HG03521 (cell line): ENCODE results near the gene OBSCN.
"Not testable (repeated sequence)": the region's sequence is repeated elsewhere in the genome, so short reads cannot be mapped to it uniquely, and the experiment has no call there.

Experiments used
- ATAC-seq: cut with Tn5 transposase; IDR thresholded peaks from one replicate; pipeline ENCODE4 v1.9.1; 2021; ENCODE audit warnings: mild to moderate bottlenecking, moderate library complexity; ENCODE audit not compliant: unreplicated experiment

OBSCN gene

DNA sequence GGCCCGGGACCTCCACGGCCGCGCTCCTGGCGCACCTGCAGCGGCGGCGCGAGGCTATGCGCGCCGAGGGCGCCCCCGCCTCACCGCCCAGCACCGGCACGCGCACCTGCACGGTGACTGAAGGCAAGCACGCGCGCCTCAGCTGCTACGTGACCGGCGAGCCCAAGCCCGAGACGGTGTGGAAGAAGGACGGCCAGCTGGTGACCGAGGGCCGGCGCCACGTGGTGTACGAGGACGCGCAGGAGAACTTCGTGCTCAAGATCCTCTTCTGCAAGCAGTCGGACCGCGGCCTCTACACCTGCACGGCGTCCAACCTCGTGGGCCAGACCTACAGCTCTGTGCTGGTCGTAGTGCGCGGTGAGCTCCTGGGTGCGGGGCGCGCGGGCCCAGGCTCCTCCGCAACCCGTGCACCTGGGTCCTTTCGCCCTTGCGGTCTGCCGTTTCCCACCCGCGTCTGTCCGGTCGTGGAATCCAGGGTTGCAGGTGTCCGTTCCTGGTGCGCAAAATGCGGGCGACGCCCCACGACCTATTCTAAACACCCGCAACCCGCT lies 4.6 kb downstream of the OBSCN start:
- ATAC-seq = no peak

DNA sequence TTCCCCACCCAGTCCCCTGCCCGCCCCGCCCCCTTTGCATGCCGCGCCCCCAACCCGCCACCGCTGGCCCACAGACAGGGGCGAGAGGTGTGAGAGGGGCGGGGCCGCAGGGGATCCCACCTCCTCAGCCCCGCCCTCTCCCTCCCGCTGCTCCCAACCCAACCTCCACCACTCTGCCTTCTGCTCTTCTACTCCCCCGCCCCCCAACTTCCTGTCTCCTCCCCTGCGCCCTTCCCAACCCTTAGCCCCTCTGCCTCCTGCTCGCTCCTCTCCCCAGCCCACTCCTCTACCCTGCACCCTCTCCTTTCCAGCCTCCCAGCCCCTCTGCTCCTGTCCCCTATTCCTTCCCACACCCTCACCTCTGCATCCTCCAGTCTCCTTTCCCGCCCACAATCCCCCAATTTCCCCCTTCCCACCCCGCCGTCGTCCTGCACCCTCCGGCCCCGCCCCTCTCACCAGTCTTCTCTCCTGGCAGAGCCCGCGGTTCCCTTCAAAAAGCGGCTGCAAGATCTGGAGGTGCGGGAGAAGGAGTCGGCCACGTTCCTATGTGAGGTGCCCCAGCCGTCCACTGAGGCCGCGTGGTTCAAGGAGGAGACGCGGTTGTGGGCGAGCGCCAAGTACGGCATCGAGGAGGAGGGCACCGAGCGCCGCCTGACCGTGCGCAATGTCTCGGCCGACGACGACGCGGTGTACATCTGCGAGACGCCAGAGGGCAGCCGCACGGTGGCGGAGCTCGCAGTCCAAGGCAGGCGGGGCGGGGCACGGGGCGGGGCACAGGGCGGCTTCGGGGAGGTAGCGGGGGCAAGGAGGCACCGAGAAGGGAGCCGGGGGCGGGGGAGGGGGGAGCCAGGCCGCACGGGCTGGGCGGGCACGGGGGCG lies 5.4 kb downstream of the OBSCN start:
- peak; percentile 88 for ATAC-seq

DNA sequence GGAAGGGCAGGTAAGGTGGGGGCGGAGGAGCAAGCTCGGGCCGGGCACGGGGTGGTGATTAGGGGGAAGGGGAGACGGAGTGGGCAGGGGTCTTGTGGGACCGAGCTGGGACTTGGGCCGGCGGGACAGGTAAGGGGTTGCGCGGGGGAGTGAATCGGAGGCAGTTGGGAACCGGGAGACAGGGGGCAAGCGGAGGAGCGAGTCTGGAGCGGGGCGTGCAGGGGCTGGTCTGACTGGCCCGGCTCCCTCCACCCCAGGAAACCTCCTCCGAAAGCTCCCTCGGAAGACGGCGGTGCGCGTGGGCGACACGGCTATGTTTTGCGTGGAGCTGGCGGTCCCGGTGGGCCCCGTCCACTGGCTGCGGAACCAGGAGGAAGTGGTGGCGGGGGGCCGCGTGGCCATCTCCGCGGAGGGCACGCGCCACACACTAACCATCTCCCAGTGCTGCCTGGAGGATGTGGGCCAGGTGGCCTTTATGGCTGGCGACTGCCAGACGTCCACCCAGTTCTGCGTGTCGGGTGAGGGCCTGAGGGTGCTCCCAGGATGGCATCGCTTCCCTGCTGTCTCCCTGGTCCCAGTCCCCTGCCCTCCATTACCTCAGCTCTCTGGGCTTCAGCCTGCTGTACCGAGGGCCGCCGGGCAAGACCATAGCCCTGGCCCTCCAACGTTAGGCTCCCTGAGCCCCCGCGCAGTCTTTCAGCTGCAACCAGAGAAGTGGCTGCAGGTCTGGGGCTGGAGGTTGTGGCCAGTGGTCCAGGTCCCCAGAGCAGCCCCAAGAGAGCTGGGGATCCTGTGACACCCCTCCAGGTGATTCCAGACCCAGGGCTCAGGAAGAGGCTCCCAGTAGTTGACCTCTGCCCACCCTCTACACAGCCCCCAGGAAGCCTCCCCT lies 6.3 kb downstream of the OBSCN start:
- no peak for ATAC-seq

DNA sequence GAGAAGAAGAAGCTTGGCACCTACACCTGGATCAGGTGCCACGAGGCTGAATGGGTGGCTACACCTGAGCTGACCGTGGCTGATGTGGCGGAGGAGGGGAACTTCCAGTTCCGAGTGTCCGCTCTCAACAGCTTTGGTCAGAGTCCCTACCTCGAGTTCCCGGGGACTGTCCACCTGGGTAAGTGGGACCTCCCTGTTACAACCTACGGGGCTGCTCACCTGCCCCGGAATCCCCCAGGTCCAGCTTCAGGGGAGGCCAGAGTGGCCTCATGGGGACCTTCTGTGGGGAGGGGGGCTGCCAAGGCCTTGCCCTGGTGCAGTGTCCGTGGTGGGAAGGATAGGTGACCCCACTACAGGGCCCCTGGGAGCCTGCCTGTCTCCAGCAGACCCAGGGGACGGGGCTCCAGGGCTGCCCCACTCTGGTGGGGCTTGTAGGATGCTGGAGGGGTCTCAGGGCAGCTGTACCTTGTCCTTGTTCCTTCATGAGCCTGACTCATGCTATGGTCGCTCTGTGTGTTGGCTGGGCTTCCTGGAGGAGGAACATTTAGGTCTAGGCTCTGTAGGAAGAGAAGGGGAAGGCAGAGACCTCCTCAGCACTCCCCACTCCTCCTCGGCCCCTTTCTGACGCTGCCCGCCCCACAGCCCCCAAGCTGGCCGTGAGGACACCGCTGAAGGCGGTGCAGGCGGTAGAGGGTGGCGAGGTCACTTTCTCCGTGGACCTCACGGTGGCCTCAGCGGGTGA lies 7.2 kb downstream of the OBSCN start:
- no peak for ATAC-seq

DNA sequence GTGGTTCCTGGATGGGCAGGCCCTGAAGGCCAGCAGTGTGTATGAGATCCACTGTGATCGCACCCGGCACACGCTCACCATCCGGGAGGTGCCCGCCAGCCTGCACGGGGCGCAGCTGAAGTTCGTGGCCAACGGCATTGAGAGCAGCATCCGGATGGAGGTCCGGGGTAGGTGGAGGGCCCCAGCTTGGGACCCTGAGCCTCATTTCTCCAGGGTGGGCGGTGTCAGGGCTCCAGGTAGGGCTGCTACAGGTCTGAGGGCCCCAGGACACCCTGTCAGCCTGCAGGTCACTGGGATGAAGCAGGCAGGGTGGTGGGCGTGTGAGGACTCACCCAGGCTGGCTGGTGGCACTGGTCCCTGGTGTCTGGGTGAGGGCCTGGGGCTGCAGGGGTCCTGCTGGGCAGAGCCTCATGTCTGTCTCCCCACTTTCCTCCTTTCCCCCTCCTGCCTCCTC lies 7.8 kb downstream of the OBSCN start:
- ATAC-seq = no peak

DNA sequence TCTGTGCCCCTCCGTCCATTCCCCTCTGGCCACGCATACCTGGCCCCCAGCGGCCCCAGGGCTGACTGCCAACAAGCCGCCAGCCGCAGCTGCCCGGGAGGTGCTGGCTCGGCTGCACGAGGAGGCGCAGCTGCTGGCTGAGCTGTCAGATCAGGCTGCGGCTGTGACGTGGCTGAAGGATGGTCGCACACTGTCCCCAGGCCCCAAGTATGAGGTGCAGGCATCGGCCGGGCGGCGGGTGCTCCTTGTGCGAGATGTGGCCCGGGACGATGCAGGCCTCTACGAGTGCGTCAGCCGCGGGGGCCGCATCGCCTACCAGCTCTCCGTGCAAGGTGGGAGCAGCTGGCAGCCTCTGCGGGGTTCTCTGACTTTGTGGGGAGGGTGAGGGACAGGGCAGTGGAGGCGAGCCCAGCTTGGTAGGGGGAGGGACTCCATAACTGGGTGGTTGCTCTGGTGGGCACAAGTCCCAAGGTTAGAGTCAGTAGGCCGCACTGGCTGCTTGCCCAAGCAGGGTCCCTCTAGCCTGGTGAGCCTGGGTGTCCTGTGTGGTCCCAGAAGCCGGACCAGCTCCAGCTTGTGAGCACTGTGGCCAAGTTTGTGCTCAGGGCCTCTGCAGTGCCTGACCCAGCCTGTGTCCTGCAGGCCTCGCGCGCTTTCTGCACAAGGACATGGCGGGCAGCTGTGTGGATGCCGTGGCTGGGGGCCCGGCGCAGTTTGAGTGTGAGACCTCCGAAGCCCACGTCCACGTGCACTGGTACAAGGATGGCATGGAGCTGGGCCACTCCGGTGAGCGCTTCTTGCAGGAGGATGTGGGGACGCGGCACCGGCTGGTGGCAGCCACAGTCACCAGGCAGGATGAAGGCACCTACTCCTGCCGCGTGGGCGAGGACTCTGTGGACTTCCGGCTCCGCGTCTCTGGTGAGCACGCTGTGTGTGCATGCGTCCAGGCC lies 8.8 kb downstream of the OBSCN start:
- no peak for ATAC-seq

DNA sequence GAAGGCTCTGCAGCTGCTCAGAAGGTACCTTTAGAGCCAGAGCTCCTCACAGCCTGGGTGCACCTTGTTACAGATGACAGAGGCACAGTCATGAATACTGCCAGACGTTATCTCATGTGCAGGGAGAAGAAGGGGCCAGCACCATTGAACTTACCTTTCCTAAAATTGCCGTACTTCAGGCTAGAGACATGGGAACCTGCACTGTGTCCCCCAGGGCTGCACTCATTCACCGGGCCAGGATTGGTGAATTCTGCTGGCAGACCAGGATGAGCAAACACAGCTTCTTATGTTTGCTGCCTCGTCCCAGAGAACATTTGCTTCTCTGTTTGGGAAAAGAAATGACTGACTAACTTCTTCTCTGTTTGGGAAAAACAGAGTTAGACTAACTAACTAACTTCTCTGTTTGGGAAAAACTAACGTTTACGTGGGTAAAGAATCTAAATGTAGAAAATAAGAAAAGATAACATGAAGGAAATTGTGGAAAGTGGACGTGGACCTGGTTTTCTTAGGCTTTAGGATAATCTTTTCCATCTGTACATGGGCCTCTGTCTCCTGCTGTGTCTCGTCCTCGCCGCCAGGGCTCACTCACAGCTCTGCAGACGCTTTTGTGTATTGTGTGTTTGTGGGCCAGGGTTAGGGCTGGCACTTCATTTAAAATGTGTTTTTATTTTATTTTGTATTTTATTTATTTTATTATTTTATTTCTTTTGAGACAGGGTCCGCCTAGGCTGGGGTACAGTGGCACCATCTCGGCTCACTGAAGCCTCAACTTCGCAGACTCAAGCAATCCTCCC lies 9.9 kb downstream of the OBSCN start:
- ATAC-seq = no peak

DNA sequence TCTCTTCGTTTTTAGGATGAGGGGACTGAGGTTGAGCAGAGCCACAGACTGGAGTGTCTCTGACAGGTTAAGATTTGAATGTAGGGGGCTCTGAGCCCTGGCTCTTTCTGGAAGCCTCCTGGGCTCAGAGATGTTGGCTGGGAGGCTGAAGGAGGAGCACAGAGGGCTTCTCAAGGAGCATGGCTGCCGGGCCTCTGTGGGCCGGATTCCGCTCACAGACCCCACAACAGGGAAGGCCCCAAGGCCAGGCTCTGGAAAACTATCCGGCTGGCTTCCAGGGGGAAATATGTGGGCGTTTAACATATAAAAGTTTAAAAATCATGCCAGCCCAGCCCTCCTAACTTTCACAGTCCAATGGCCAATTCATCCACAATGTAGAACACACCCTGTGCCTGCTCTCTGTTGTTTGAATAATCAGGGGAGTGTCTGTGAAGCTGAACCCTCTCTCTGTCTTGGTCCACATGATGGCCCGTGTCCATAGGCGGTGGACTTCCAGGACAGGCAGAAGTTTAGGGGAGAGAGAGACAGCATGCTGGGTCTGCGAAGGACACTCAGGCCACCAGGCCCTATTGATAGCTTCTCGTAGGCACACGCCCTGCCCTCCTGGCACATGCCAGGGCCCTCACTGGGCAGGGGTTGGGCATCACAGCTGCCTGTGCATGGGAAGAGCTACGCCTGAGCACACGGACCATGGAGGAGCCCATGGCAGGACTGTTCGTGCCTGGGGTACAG lies 10.8 kb downstream of the OBSCN start:
- ATAC-seq = no peak

DNA sequence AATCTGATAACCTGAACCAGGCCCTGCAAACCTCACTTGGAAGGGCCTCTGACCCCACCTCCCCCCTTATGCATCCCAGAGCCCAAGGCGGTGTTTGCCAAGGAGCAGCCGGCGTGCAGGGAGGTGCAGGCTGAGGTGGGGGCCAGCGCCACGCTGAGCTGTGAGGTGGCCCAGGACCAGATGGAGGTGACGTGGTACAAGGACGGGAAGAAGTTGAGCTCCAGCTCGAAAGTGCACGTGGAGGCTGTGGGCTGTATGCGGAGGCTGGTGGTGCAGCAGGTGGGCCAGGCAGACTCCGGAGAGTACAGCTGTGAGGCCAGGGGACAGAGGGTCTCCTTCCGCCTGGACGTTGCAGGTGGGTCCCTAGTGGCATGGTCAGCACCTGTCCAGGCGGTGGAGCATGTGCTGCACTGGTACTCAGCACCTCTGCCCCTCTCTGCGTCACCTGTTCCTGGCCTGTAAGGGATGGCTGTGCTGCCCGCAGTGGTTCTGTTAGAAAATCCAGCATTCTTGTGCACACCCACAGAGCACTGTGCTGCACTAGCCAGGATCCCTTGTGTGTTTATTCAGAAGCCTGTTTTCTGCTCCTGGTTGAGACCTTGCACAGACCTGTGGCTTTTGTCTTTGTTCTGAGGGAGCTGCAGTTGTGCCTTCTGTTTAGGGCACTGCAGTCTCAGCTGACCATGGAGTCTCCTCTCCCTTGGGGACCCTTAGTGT lies 11.6 kb downstream of the OBSCN start:
- no peak for ATAC-seq

DNA sequence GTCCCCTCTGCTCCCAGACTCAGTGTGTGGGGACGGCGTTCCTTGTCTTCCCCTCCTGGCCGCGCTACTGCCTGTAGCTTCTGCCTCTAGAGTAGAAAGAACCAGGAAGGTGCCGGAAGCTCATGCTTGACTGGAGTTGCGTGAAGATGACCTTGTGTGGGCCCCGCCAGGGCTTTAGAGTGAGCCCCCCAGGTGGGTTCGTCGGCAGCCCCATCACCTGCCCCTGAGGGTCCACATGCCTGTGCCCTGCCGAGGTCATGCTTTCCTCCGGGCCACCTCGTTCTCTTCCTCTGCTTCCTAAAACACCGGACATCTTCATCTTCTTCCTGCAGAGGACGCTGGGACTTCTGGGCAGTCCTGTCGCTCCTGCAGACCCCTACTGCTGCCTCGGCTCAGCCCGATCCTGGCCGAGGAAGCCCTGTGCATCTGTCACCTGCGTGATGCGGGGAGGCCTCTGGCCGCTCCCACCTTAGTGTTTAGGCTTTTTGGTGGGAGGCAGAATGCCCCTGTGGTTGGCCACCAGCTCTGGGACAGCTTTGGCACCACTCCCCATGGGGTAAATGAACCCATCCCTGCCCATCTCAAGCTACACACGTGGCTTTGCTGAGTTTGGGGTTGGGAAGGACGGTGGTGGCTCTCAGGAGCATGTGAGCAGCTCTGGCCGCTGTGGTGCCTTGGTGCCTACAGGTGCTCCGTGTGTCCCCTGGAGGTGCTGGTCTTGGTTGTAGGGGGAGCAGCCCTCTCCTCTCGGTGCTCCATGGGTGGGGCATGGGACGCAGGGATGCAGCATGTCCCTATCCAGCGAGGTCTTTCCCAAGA lies 12.3 kb downstream of the OBSCN start:
- ATAC-seq = no peak

DNA sequence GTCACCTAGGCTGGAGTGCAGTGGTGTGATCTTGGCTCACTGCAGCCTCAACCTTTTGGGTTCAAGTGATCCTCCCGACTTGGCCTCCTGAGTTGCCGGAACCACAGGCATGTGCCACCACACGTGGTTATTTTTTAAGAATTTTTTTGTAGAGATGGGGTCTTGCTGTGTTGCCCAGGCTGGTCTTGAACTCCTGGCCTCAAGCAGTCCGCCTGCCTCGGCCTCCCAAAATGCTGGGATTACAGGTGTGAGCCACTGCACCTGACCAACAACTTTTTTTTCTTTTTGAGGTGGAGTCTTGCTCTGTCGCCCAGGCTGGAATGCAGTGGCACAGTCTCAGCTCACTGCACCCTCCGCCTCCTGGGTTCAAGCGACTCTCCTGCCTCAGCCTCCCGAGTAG lies 13.3 kb downstream of the OBSCN start:
- ATAC-seq = not testable (repeated sequence)

DNA sequence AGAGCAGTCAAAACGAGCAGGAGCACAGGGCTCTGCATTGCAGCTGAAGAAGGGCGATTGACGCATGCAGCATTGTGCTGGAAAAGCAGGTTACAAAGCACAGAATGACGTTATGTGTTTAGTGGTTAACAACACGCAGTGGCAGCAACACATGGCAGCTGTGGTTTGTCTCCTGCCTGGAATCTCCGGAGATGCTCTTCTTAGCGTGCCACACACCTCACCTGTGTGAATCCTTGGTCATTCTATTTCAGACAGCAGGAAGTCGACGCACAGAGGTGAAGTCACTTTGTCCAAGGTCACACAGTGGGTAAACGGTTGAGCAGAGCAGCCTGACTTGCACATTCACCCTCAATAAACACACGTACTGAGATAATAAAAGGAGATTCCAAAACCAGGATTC lies 14.7 kb downstream of the OBSCN start:
- no peak for ATAC-seq

DNA sequence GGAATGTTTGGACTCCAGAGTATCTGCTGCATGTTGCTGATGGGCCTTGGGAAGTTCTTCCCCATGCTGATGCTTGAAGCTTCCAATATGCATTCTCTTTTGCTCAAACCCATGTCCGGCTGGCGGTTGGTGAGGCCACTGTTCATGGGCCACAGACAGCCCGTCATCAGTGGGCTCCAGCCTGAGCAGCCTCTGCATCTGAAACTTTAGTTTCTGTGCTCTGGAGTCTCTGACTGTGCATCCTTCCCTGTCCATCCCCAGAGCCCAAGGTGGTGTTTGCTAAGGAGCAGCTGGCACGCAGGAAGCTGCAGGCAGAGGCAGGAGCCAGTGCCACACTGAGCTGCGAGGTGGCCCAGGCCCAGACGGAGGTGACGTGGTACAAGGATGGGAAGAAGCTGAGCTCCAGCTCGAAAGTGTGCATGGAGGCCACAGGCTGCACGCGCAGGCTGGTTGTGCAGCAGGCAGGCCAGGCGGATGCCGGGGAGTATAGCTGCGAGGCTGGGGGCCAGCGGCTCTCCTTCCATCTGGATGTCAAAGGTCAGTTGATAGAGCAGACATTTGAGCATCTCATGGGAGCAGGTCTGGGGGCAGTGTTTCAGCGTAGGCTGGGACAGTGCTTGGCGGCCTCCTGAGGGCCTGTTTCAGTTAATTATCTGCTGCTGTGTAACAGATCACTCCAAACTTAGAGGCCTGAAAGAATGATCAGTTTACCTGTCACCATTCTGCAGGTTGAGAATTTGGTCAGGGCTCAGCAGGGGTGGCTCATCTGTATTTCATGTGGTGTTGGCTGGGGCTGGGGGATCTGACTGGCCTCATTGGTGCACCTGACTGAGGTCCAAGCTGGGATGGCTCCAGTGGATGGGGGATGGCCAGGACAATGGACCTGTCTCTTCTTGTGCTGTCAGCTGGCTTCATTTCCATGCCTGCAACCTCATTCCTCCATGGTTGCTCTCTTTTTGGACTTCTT lies 16.6 kb downstream of the OBSCN start:
- no peak for ATAC-seq

DNA sequence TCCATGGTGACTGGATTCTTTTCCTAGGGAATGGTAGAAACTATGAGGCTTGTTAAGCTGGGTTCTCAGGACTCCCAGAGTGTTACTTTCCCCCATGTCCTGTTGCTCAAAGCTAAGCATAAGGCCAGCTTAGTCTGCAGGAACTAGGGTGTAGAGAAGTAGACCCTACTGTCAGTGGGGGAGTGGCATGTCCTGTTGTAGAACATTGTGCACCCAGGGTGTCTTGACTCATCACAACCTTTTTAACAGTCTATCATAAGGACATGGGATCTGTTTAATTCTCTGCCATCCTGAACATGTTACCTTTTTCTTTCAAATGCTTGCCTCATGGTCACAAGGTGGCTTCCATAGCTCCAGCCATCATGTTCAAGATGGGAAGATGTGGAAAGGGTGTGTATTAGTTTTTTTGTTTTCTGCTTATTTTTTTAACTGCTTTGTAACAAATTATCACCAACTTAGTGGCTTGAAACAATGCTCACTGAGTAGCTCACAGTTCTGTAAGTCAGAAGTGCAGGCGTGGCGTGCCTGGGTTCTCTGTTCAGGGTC lies 17.4 kb downstream of the OBSCN start:
- no peak for ATAC-seq

DNA sequence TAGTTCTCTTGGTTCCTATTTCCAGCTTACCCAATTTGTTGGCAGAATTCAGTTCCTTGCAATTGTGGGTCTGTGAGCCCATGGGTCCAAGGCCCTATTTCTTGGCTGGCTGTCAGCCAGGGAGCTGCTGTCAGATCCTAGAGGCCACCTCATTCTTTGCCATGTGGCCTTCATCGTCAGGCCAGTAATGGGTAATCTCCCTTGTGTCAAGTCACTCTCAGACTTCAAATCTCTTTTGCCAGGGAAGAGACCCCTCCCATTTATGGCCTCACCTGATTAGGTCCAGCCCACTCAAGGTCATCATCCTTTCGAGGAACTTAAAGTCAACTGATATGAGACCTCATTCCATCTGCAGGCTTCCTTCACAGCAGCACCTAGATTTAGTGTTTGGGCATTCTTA lies 17.9 kb downstream of the OBSCN start:
- ATAC-seq = no peak
